Left colon (tissue), 2 donors: ENCODE measurements around the gene DCAF8. TPM values are rescaled to one million over a fixed set of nuclear protein-coding genes. Genes with fewer than 3 reads are reported as not detected.
"Not testable (repeated sequence)": the region's sequence is repeated elsewhere in the genome, so short reads cannot be mapped to it uniquely, and the experiment has no call there.

Experiments used
- ATAC-seq: fragments of 200-7000 bp; cut with Tn5 transposase; one replicate; pipeline ENCODE4 v1.9.1; 2020; ENCODE audit warnings: mild to moderate bottlenecking, moderate library complexity
- DNase-seq, 2 donors: peaks; one replicate each; pipeline ENCODE4 v3.0.0-alpha.2; 2020
- intact Hi-C, 2 donors: fragments of 100-400 bp; cut with DNase I in 1 of 2; cut with micrococcal nuclease in 1 of 2; formaldehyde crosslinking; loops; one replicate each; pipeline versions ENCODE4 v1.11.2 to v1.14.0; 2022; cut with DNase I, micrococcal nuclease
- long read RNA-seq: library from polyadenylated mRNA; unstranded; transcript quantifications from one replicate; pipeline ENCODE4 v2.0.0, GENCODE V29; 2021
- total RNA-seq, 2 donors: library from RNA; stranded (reverse); fragmentation: NEBNext Ultra II Directional; extraction: Animal tissue kit (Norgen Biotek cat#: 25700); gene quantifications; one replicate each; pipeline ENCODE4 v1.2.1, GENCODE V29; 2021
- donor health status: DM: no; HTN: no; CAD: no.
- donor health status: DM: yes; HTN: yes; CAD: no.

Gene DCAF8
- 10 to 100 TPM; 83.3 to 92.8 TPM for total RNA-seq
- long read RNA-seq, full-length matches to known transcripts = 19 of 57 reads
- long read RNA-seq, partial matches to known transcripts = 15 of 57 reads
- long read RNA-seq, other reads (novel, unspliced or antisense) = 23 of 57 reads

GRCh38 chr1:160261893-160262794, at the start of gene DCAF8:
Gene DCAF8 (minus strand): TSS chr1:160262549. CDS start chr1:160244008, 18,541 bp downstream.
- DNase-seq = peak; percentile 99
- ATAC-seq = peak; percentile 95
- intact Hi-C loops = no loop called here

- intact Hi-C loops = no loop called here
- DNase-seq (no peak), ATAC-seq (no peak)
Observed at GRCh38 chr1:160309571-160309970, 47.2 kb upstream of the DCAF8 start.

GRCh38 chr1:160309185-160309557, 46.8 kb upstream of the DCAF8 start:
- intact Hi-C loops = no loop called here
- DNase-seq = no peak
- no peak for ATAC-seq

- ATAC-seq = no peak
- no peak for DNase-seq
- intact Hi-C loops = no loop called here
Observed at GRCh38 chr1:160308451-160309184, 46.3 kb upstream of the DCAF8 start.

- ATAC-seq (no peak), DNase-seq (no peak)
- intact Hi-C loops = no loop called here
Observed at GRCh38 chr1:160307118-160307791, 44.9 kb upstream of the DCAF8 start.

- no peak for DNase-seq
- intact Hi-C loops = no loop called here
- ATAC-seq = no peak
Observed at GRCh38 chr1:160300173-160300572, 37.8 kb upstream of the DCAF8 start.

GRCh38 chr1:160296036-160296435, 33.7 kb upstream of the DCAF8 start:
- ATAC-seq (no peak), DNase-seq (no peak)
- intact Hi-C loops = loop anchor here in 1 of 2 donors (10.0 kb wide), 1 partner anchor 51 kb away; no protein-coding TSS in a partner anchor

GRCh38 chr1:160293020-160293968, 30.9 kb upstream of the DCAF8 start:
- DNase-seq = no peak
- intact Hi-C loops = loop anchor here (5.0 to 10.0 kb wide), 2 partner anchors 48 to 101 kb away; partner anchors contain the start of gene CASQ1 (in 1 of the 2)
- no peak for ATAC-seq

GRCh38 chr1:160291248-160292220, 29.2 kb upstream of the DCAF8 start:
- DNase-seq (peak; percentile 47 to 59), ATAC-seq (peak; percentile 92)
- intact Hi-C loops = loop anchor here (5.0 to 10.0 kb wide), 2 partner anchors 47 to 99 kb away; partner anchors contain the start of gene CASQ1 (in 1 of the 2)

- ATAC-seq, intact Hi-C loops, DNase-seq: not testable (repeated sequence)
Observed at GRCh38 chr1:160287769-160288168, 25.4 kb upstream of the DCAF8 start.

GRCh38 chr1:160285506-160285905, 23.2 kb upstream of the DCAF8 start:
- DNase-seq = peak in 1 of 2 donors; percentile 16
- intact Hi-C loops = no loop called here
- no peak for ATAC-seq

GRCh38 chr1:160284782-160285344, 22.5 kb upstream of the DCAF8 start, which contains the start of gene PEX19:
Gene PEX19 (minus strand): TSS chr1:160285133. CDS start chr1:160285124, 9 bp downstream.
- intact Hi-C loops = no loop called here
- ATAC-seq (peak; percentile 100), DNase-seq (peak; percentile 93 to 95)

GRCh38 chr1:160284220-160284781, 22.0 kb upstream of the DCAF8 start:
- DNase-seq (peak; percentile 30), ATAC-seq (peak; percentile 69)
- intact Hi-C loops = no loop called here

- intact Hi-C loops = no loop called here
- no peak for DNase-seq
- no peak for ATAC-seq
Observed at GRCh38 chr1:160282807-160283206, 20.5 kb upstream of the DCAF8 start.

GRCh38 chr1:160277987-160278386, 15.6 kb upstream of the DCAF8 start:
- intact Hi-C loops = no loop called here
- ATAC-seq (no peak), DNase-seq (no peak)

GRCh38 chr1:160277330-160277729, 15.0 kb upstream of the DCAF8 start:
- no peak for DNase-seq
- ATAC-seq = no peak
- intact Hi-C loops = no loop called here
